Caki2 (cell line): ENCODE measurements around the gene CEP170B. TPM values are rescaled to one million over a fixed set of nuclear protein-coding genes. Genes with fewer than 3 reads are reported as not detected.

Experiments used
- DNase-seq: peaks from one replicate; pipeline ENCODE4 v3.0.0-alpha.2; 2015; ENCODE audit warnings: low read depth
- in situ Hi-C: cut with HindIII; loops from 2 replicates; pipeline ENCODE4 v1.10.0; 2016; ENCODE audit warnings: low sequenced_read_pairs, low pct_unique_long_range_greater_than_20kb, mixed read lengths
- total RNA-seq: library from RNA; depleted of rRNA; stranded (reverse); fragments of >200 nt; shearing (Covaris generic); gene quantifications from 2 replicates; pipeline ENCODE4 v1.2.3, GENCODE V29; 2014; ENCODE audit warnings: low replicate concordance

The CEP170B gene
- total RNA-seq, 1 experiment from 2014 or later = 9.8 TPM

DNA sequence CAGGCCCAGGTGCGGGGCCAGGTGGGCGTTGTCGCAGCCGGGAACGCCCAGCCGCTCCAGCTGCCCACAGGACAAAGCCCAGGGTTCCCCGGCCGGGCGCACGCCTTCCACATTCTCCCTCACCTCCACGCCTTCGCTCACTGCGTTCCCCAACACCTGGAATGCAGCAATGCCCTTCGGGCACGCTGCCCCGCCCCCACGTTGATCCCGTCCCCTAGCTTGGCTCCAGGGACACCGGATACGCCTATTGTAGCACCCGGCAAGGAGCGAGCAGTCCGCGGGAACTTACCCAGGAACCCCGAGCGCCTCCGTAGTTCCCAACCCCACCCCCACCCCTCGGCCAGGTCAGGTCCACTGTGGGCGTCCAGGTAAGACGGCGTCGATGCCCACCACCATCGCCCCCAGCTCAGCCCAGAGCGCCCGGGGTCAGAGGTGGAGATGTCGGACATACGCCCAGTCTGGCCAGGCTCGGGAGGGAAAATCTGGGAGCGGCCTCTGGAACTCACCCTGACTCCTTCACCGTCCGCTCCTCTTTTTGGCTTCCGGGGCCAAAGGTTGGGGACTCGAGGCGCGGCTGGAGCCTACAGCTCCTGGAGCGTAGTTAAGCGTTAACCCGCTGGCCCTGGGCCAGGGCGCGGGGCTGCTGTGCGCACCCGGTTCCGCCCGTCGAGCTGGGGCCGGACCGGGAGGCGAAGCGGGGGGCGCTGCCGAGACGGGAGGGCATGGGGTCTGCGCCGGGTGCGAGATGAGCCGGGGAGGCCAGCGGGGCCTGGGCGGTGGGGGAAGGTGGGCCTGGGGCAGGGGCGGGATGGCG is 594 bp upstream of the CEP170B start:
- in situ Hi-C loops = no loop called here
- DNase-seq = peak; percentile 26

DNA sequence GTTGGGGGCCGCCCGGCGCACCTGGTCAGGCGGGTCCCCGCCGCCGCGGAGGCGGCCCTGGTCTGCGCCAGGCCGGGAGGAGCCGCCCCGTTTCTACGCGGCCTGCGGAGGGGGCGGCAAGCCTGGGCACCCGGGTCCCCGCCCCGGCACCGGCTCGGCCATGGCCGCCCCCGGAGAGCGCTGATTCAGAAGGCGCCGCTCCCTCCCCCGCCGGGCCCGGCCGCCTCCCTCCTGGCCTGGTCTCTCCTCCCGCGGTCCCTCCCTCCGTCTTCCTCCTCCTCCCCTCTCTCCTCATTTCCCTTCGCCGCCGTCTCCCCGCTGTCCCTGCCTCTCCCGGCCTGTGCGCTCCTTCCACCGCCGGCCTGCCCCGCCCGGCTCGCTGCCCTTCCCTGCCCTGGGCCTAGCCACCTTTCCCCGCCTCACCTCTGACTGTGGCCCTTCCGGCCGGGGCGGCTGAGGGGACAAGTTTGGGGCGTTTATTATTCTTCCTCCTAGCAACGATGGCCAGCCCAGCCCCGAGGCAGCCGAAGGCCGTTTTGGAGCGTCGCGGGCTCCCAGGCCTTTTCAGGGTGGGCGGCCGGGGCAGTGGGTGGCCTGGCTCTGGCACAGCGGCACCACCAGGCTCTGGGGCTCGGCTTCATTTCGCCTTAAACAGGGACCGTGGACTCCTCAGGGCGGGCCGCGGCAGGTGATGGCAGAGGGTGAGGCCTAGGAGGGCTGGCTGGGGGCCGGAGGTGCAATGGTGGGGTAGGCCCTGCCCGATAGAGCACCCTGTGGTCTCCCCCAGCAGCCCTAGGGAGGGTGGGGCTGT is 768 bp downstream of the CEP170B start:
- peak; percentile 70 for DNase-seq
- in situ Hi-C loops = no loop called here

DNA sequence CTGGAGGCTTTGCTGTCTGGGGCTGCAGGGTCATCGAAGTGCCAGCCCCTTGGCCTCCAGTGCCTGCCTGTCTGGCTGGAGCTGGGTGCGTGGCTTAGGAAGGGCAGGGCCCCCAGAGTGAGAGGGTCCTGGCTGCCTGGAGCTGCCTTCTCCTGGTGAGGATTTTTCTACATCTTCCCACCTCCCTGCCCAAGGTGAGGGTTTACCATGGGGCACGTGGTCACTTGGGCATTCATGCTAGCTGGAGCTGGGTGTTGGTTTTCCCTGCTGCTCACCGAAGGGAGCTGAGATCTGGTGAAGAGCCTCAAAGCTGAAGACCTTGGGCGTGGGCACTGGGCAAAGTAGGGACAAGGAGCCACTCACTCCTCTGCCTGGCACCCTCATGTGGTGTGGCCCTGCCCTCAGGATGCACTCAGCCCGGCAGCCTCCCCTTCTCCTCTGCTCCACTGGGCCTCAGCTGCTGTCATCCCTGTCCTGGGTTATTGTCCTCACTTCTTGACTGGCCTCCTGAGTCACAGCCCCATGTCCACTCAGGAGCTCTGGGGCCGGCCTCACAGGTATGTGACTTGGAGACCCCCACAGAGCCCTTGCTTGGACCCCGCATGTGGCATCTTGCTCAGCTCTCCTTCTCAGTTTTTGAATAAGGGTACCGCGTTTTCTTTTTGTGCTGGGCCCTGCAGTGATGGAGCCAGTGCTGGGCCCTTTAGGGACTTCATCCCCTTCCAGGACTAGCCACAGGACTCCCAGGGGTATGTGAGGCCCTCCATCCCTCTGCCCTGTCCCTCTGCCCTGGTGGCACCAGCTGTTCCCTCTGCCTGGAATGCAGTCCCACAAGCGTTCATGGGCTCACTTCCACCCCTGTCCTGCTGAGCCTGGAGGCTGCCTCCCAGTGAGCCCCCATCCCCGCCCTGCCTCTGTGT is 1.6 kb downstream of the CEP170B start:
- in situ Hi-C loops = no loop called here
- DNase-seq = no peak

DNA sequence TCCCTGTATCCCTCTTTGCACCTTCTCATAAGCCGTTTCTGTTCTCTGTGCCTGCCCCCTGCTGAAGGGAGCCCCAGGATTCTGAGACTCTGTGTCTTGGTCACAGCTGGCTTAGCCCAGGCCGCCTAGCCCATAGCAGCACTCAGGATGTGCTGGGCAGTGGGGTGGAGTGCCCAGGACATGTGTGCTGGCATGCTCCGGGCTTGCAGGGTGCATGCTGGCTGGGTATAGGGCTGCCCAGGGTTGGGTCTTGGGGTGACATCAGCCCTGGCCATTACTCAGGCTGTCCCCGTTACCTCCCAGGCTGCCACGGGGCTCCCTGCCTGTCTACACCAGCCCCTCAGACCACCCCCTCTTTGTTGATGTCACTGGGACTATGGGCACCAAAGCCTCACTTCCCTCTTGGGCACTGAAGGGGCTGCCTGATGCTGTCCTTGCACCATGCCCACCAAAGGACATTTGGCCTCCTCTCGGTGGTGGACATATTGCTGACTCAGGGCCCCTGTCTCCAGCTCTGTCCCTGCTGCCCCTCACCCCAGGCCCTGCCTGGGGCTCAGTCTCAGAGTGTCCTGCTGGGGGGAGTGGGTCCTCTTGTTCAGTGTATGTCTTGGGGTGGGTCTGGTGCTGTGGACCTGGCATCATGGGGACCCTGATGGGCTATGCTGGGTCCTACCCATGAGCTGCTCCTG is 2.4 kb downstream of the CEP170B start:
- DNase-seq = no peak

DNA sequence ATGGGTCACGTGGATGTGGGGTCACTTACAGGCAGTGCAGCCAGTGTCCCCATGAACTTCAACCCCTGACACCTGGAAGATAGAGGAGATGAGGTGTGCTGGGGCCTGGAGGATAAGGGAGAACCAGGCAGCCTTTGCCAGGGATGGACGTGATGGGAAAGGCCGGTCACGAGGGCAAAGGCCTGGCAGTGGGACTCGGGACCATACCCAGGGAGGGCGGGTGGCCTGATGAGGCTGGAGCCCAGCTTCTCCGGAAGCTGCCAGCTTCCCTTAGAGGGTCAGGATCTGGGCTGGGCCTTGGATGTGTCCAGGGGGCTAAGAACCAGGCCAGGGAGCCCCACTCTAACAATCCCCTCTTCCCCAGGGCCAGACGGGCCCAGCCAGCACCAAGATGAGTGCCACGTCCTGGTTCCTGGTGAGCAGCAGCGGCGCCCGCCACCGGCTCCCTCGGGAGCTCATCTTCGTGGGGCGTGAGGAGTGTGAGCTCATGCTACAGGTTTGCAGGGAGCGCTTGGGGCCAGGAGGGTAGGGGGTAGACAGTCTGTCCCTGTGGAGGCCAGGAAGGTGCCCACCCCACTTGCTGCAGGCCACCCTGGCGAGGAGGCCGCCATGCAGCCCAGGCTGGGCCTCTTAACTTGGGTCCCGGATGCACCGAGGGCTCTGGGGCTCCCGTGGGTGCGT is 3.1 kb downstream of the CEP170B start:
- no peak for DNase-seq
- in situ Hi-C loops = no loop called here

More for the DNA sequence above, 2.4 kb downstream of the CEP170B start:
- in situ Hi-C loops = no loop called here

DNA sequence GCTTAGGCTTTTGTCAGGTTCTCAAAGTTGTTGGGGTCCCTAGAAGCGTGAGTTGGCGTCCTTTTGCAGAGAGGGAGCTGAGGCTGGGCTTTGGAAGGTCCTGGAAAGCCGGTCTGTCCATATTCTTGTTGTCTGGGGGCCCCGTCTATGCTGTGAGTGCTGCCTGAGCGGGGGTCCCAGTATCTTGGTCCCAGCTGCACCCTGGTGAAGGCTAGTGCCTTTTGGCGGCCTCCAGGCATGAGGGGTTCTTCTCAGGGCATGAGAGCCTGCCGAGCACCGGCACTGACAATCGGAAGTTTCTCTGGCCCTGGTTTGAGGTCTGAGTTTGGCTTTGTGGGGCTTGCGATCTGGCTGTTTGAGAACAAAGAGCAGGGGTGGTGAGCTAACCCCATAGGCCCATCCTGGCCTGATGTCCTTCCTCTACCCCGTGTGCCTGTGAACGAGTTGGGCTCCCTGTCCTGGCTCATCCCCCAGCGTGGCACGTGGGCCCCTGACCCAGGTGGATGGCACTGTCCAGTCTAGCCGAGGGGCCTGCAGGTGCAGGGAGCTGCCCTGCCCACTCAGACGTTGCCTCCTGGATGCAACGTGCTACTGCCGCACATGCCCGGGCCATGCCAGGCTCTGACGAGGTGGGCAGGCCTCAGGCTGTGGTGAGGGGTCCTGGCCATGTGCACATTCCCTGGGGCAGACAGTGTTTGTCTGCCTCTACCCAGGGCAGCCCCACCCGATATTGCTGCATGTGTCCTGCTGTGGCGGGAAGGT is 3.9 kb downstream of the CEP170B start:
- DNase-seq = no peak
- in situ Hi-C loops = no loop called here

DNA sequence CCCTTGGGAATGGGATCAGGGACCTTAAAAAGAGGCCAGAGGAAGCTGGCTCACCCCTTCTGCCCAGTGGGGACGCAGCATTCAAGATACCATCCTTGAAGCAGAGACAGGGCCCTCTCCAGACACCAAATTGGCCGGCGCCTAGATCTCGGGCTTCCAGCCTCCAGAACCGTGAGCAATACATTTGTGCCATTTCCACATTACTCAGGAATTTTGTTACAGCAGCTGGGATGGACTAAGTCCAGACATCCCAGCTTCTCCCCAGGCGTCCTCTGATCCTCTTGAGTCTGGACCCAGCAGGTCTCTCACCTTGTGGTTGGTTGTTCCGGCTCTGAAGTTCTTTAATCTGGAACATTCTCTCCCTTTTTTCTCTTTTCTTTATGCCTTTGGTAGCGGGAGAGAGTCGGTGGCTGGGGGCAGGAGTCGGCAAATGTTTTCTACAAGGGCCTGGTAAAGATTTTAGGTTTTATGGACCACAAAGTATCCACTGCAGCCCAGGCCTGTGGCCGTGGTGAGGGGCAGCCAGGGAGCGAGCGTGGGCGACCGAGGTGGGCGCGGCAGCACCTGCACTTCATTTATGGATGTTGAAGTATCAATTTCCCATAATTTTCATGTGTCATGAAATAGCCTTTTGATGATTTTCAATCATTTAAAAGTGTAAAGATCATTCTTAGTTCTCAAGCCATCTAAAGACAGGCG is 4.8 kb downstream of the CEP170B start:
- in situ Hi-C loops = no loop called here

DNA sequence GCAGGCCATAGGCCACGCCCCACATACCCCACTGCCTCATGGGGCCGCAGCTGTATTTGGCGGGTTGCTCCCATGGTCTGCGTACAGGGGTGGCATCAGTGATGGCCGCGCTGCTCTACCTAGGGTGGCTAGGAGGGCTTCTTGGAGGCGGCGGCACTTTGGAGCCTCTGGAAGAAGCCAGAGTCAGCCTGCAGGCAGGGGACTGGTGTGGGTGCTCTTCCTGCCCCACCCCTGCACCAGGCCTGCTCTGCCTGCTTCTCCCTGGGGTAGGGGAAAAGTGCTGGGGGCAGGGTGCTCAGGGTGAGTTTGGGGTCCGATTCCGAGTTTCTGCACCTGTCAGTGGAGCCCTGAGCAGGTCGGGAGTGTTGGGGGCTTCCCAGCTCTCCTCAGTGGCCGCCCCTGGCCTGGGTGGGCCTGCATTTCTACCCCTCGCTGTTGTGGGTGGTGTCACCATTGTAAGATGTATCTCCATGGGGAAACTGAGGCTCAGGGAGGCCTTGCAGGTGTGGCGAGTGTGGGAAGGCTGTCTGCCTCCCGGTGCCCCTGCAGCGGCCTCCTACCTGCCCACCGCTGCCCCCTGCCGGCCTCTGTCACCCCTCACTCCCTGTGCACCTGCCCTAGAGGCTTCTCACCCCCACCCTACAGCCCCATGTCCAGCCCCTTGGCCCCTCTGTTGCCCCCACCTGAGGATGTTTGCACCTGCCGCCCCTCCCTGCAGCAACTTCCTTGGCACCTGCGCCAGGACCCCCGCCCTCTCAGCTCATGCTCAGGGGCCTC is 5.5 kb downstream of the CEP170B start:
- in situ Hi-C loops = no loop called here
- DNase-seq = no peak

More for the DNA sequence above, 4.8 kb downstream of the CEP170B start:
- no peak for DNase-seq

DNA sequence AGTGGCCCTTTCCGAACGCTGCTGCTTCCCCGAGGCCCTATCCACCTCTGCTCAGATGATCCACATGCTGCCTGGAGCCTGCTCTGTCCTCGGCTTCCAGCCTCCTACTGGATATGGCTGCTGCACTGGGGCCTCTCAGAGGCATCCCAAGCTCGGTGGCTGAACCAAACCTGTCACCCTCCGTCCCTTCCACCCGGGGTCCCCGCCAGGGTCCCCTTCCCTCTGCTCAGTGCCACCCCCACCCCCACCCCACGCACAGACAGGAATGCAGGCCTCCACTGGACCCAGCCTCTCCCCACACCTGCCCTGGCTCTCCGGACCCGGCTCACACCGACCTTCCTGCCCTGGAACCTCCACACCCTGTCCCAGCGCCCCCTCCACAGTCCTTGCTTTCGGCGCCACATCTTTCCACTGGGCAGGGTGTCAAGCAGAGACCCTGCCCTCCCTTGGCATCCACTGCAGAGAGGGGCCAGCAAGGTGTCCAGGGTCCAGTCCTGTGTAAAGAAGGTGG is 6.1 kb downstream of the CEP170B start:
- in situ Hi-C loops = no loop called here
- no peak for DNase-seq

DNA sequence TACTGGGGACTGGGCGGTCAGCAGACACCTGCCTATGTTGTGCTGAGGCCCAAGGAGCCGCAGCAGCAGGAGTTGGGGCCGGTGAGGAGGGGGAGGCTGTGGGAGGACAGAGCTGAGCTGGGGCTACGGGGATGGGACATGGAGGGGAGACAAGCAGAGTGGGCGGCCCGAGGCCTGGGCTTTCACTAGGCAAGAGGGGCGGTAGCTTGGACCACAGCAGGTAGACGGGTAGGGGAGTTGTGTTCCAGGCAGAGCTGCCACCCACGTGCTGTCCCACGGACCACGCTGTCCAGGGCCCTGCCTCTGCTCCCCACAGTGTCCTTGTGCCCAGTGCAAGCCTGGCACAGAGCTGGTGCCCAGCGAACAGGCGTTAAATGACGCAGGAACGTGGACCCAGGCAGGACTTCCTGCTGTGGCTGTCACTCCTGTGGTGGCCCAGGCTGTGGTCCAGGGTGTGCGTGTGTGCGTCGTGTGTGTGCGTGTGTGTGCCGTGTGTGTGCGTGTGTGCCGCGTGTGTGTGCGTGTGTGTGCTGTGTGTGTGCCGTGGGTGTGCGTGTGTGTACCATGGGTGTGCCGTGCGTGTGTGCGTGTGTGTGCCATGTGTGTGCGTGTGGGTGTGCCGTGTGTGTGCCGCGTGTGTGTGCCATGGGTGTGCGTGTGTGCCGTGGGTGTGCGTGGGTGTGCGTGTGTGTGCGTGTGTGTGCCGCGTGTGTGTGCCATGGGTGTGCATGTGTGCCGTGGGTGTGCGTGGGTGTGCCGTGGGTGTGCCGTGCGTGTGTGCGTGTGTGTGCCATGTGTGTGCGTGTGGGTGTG is 6.8 kb downstream of the CEP170B start:
- in situ Hi-C loops = no loop called here
- no peak for DNase-seq

DNA sequence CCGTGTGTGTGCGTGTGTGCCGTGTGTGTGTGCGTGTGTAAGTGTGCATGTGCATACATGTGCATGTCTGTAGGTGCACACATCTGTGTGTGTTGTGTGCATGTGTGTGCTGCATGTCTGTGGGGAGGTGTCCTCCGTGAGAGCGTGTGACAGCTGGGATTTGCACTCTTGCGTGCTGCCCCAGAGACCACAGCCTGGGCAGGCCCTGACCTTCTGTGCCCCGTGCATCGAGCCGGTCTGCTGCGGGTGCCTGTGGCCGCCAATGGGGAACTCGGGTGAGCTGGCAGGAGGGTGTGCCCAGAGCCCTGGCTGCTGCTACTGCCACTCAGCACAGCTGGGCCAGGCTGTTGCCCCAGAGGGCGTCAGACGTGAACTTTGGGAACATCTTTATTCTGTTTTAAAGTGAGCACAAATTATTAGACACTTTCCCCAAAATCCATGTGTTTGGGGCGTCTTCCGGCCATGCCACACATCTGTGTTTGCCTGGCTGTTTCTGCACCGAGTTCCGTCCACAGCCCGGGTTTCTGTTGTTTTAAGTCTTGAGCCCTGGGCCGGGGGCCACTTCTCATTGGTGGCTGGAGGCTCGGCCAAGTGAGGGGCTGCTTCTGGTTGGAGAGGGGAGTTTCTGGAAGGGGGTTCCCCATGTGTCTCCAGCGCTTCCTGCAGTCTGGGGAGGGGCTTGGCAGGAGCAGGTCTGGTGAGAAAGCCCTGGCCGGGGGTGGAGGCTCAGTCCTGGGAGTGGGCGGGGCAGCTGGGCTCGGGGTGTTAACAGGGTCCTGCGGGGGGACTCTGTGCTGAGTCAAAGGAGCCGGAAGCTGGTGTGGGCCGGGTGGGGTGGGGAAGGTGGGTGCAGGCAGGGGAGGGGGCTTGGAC is 7.6 kb downstream of the CEP170B start:
- in situ Hi-C loops = no loop called here
- peak; percentile 22 for DNase-seq

DNA sequence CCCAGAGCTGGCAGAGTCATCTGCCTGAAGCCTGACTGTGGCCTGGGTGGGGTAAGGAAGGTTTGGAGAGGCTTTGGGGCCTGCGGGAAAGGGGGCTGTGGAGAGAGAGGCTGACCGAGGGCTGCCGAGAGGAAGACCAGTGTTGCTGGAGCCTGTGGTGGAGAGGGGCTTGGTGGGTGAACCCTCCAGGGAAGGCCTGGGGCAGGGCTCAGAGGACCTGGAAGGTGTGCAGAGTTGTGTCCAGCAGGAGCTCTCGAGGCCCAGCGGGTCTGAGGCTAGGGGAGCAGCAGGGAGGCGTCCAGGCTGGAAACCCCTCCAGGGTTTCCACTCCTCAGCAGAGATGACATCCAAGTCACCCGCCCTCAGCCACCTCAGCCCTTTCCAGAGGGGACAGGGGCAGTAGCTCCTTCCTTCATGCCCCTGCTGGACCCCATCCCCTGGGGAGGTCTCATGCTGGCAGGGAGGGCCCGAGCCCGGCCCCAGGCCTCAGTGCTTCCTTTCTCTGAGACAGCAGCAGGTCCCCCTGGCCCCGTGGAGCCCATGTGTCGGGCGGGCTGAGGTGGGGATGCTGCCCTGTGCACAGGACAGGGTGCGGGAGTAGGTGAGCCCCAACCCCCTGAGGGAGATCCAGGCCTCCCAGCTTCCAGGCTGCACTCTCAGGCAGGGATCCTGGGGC is 8.4 kb downstream of the CEP170B start:
- in situ Hi-C loops = no loop called here
- no peak for DNase-seq

DNA sequence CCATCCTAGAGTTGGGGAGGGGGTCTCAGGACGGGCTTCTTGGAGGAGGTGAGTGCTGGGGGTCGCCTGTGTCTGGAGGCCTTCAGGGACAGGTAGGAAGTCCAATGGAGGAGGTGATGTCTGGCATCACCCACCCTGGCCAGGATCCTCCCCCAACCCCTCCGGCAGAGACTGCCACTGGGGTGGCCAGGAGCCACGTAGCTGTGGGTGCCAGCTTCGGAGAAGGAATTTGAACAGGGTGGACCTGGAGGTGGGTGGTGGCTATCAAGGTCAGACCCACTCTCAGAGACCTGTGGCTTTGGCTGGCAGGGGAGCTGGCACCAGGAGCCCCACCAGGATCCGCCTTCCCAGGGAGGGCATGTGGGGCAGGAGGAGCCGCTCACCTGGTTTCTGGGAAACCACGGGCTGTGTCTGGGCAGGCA is 9.1 kb downstream of the CEP170B start:
- no peak for DNase-seq
- in situ Hi-C loops = no loop called here
